NCI-H748 treated with DMSO at 0.1 percent for 48 hours (cell line): ENCODE measurements around the gene DPP10.
A peak's percentile ranks its signal among the peaks of the same experiment; 100 is the strongest.

Experiments
- DNase-seq: peaks from one replicate; lab custom pipeline; 2025; lab: John Stamatoyannopoulos, UW

Gene DPP10

DNA sequence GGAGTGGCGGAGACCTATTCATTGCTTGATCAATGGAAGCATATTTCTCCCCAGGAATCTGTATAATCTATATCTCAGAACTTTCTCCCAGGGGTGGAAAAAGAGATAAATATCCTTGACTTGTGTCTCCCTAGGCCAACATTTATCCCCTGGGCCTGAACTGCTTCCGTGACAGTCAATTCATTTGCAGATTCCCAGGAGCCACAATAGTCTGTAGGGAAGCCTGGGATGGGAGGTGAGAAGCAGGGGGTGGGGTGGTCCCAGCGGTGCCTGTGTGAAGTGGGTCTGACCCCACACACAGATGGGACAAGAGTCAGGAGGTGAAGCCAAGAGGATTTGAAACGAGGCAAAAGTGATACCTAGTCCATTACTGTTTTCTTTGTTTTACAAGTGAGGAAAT lies 166.8 kb downstream of the DPP10 start:
- no peak for DNase-seq

DNA sequence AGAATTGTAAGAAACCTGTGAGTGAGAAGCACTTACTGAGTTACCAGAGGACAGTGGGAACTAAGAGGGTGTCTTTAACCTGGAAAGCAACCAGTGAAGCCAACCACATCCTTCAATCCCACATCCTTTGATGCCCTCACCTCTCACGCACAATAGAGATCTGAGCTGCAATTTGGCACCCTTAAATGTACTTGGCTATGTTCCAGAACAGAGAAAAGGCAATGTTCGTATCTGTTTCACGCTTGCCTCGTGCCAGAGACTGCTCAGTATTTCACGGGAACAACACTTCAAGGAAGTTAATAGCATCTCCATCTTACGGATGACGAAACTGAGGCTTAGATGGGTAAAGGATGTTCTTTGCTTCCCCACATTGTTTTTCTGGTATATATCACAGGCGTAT lies 167.4 kb downstream of the DPP10 start:
- DNase-seq = peak; percentile 22

DNA sequence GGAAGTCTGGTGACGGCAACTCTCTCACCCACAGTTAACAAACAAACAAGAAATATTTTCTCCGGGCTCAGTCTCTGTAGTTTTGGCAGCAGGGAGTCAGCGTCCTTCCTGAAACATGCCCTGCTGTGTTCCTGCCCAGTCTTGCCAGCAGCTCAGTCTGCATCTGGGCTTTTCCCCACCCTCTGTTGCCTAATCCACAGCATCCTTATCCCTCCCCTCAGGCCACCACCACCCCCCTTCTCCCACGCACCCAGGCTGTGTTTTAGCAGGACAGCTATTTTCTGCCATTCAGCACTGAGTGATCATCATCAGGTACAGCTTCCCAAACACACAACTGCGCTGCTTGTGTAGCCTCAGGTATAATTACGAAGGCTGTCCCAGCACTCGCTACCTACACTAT lies 168.2 kb downstream of the DPP10 start:
- no peak for DNase-seq

DNA sequence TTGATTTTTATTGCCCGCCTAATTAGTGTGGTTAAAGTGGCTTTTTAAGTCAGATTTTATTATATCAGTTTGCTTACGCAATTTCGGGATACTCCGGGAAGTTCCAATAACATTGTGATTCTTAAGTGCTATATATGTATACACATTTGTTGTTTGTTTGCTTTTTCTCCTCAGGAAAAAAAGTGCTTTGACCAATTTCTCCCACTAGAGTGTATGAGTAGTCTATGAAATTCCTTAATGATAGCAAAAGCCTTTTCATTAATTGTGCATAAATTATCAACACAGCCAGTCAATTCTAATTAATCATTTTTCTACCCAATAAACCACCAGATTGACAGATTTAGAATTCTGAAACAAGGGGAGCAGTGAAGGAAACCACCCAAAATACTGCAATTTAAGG lies 172.2 kb downstream of the DPP10 start:
- DNase-seq = no peak

DNA sequence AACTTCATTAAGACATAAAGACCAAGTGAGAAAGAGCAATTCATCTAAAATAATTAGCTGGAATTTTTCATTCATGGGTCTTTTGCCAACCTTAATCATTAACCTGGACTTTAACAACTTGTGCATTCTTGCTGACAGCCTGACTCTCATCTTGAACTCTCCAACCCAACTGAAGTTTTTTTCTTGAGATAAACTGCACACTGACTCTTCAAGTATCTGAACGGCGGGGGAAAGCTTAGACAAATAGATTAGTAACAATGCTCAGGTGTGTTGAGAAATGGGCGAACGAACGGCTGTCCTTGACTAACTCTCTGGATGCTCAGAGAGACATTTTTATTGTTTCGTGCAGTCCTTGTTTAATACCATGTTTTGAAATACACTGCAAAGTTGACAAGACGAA lies 186.0 kb downstream of the DPP10 start:
- no peak for DNase-seq

DNA sequence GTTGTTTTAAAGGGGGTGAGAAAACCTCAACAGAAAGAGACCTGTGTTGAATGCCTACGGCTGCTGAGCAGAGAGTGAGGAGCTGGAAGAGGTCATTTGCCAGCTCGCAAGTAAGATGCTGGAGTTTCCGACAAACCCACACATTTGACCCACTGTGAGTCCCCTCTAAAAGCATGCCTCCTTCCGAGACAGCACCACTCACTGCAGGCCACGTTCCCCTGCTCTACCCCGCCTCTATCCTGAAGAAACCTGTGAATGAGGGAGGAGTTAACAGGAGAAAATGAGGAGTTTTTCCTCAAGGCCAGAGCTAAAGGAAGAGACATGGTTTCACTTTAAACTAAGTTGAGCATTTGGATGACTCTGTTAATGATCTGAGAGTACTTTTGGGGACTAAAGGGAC lies 188.7 kb downstream of the DPP10 start:
- DNase-seq = no peak

DNA sequence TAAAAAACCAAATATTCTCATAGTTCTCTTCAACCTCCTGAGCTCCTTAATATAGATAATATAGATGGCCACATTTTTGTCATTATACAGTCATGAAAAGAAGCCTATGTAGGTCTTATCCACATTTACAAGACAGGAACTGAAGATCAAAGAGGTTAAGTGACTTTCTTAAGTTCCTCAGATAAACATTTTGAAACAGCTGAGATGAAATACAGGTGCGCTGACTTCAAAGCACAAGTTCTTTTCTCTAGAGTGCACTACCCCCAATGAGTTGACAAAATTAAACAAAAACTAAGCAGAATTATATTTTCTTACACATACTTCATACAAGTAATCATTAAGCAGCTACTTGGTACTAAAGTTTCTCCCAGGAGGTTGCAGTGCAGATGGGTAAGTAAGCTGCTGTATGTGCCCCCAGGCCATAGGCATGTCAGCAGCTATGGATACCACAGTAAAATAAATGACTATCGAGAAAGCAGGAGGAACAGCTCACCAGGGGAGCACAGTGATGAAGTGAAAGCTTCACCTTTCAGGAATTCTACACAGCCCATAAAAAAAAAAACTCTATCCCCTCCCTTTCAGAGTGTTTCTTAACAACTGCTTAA lies 199.8 kb downstream of the DPP10 start:
- no peak for DNase-seq

DNA sequence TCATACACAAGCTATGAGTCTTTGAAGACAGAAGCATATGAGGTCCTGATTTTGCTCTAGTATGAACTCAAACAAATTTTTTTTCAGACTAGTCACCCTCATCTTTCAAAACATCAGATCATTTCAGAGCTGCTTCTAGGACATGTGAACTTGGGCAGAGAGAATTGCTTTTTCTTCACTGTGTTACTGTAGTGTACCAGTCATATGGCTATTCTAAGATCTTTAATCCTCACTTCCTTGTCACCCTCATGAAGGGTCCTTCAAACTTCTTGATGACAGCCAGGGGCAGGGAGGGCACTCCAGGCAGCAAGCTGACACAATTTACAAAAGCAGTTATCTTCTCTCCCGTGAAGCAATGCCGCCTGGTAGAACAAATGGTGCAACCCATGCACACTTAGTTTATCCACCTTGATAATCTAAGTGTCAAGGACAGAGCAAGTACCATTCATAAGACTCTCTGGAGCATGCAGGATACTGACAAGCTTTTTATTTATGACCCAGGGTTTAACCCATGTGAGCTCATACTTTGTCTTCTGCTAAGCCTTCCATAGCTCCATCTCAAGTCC lies 200.6 kb downstream of the DPP10 start:
- no peak for DNase-seq

DNA sequence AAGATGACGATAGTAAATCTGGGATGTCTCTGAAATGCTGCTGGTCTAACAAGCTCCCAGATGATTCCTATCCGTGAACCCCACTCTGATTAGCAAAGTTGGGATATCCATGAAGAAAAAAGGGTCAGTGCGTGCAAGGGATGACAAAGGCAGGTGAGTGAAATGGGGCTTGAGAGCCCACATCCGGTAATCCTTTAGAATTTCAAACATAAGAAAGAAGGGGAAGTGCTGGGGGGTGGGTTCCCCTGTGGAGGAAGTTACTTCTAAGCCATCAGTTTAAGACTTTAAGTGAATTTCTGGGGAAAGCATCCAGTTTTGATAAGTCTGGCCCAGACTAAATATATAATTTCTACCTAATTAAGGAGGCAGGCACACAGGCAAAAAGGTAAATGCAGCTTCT lies 209.5 kb downstream of the DPP10 start:
- no peak for DNase-seq

DNA sequence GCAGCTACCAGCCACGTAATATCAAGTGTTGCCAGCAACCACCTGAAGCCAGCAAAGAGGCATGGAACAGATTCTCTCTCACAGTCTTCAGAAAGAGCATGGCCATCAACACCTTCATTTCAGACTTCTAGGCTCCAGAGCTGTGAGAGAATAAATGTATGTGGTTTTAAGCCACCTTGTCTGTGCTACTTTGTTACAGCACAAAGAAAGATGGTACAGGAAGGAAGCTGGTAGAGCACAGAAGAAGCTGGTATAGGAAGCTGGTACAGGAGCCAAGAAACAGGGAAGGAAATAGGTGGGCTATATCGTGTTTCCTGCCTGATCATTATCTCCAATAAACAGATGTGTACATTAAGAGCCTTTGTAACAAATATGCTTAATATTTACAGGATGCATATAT lies 217.4 kb downstream of the DPP10 start:
- DNase-seq = no peak

DNA sequence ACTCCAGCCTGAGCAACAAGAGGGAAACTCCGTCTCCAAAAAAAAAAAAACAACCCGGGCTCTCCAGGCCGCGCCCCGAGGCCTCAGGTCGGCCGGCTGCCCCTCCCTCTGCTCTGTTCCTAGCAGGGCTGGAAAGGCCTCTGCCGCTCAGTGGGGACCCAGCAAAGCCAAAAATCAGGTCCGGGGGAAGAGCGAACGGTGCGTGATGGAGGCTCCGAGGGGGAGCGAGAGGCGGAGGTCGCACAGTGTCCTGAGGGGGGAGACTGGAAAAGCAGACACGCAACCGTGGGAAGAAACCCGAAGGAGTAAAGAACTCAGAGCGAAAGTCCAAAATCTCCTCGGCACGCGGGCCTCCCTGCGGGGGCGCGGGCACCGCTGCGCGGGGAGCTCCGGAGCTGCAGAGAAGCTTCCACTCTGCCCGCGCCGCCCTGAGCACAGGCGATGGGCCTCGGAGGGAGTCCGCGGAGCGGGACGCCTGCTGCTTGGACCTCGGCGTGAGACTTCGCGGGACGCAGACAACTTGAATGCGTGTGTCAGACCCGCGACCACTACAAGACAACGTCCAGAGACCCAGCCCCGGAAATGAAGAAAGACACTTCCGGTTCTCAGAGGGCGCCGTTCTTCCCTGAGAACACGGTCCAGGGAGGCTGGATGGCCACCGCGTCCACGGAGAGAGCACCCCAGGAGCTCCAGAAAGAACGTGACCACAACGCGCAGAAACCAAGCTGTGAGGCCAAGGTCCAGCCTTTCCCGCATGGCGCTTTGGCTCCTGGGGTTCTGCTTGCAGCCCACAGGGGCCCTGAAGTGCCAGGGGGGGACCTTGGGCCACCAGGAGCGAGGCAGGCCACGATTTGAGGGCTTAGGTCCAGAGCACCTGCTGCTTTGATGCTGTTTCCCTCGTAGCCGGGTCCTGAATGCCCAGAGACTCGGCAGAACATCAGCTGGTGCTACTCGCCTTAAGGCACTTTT lies 219.8 kb downstream of the DPP10 start:
- DNase-seq = no peak

DNA sequence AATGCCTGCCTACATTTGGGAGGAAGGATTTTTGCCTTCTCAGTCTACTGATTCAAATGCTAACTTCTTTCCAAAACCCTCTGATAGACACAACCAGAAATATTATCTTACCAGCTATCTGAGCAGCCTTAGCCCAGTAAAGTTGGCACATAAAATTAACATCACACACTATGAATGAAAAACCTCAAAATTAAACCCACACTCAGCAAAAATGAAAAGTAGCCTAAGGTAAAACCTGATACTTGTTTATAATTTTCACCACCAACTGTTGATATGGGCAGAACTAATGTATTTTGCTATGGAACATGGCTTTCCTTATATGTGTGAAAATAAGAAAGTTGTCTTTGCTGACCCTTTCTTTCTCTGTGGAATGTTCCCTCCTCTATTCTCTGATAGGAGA lies 226.0 kb downstream of the DPP10 start:
- no peak for DNase-seq

DNA sequence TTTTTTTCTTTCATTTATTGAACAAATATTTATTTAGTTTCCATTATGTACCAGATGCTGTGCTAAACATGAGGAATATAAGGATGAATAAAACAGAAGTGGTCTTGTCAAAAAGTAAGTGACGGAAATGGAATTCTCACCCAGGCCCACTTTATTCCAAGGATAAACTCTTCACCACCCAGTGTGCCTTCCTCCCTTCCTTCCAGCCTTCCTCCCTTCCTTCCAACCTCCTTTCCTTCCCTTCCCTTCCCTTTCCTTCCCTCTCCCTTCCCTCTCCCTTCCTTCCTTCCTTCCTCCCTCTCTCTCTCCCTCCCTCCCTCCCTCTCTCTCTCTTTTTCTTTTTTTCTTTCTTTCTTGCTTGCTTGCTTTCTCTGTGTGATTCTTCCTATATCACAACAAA lies 240.8 kb downstream of the DPP10 start:
- DNase-seq = no peak

DNA sequence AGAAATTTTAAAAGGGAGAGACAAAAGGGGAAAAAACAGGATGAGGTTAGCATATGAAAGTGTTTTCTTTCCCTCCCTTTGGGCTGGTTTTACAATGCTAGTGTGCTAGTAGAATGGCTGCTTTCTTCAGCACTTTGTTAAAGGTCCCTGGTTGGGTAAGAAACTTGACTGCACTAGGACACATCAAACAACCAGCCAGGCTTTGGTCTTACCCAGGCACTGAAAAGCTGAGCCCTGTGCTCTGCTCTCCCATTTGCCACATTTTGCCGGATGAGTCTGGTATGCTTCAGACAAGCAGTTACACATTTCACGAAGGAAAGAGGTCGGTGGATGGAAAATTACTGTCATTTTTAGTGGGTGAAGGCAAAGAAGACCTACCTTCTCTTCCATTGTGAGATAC lies 242.0 kb downstream of the DPP10 start:
- DNase-seq = no peak

DNA sequence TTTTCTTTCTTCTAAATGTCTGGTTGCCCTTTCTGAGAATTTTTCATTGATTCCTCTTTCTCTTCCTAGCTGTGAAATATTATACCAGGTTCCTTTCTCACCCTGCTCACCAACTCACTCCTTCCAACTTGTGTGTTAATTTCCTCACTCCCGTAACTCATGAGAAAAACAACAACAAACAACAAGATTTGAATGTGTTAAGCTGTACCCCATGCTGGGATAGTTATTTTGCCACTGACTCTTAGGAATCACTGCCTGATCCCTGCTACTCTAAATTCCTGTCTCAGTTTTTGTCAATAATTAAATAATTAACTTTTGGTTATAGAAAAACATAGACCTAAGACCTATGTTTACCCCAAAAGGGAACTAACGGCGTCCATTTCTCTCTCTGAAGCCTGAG lies 242.7 kb downstream of the DPP10 start:
- no peak for DNase-seq

DNA sequence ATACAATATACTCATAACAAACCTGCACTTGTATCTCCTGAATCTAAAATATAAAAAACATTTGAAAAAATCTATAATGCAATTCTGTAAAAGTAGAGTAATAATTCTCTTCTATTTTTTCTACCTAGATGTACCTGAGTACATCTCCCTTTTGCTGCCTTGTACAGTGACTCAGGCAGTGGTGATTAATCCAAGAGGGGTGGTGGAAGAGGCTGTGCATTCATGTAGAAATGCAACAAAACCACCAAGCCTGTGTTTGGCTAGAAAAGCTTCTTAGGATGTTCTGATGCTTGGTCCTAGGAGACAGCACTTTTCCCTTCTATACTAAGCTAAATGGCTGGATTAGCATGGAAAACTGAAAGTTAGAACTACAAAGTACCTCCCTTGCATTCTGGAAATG lies 245.8 kb downstream of the DPP10 start:
- DNase-seq = no peak

DNA sequence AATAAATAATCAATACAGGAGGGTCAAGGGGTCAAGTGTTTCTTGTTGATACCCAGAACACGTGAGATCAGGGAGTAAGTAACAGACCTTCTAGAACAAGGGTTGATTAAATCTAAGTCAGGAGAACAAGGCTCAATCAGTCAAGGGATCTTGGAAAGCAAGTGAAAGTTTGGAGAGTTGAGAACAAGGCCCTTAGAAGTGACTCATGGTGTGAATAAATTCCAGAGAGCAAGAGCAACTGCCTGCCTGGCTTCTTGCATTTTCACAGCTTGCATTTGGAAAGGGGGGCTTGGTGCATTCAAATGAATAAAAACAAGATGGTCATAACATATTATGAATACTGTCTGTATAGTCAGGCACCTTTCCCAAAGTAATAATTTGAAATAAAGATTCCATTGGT lies 256.1 kb downstream of the DPP10 start:
- DNase-seq = no peak

DNA sequence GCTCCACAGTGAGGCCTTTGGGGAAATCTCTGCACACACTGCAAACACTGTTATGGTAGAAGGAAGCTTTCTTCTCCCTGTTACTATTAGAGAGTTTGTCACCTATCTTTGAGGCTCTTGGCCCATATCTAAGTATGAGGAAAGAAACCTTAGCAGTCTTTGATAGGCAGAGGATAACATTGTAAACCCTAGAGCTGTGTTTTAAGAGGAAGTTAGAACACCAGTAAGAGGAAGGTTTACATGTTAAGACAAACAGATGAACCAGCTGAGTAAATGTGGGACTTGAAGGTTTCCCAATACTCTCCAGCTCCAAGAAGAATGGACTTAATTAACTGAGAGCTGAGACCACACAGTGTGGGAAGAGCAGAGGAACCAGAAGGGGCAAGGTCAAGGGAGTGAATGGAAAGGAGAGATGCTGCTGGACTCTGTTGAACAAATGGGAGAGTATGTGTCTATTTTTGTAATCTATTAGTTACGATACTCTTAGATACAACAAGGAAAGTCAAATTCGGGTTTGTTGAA lies 257.0 kb downstream of the DPP10 start:
- DNase-seq = no peak

DNA sequence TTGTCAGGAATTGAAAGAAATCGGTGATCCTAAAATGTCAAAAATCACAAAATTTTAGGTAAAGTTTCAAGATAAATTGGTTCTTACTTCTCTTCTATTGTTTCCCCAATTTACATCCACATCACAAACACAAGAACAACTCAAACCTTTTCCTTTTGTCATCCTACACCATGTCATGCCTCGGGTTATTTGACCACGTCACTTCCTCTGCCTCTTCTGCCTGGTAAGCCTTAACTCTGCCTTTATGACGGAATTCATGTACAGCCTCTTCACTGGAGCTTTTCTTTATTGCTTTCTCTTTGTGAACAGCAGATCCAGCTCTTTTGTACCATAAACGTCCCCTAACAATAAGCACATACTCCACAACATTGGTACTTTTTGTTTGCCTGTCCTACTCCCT lies 258.0 kb downstream of the DPP10 start:
- no peak for DNase-seq

DNA sequence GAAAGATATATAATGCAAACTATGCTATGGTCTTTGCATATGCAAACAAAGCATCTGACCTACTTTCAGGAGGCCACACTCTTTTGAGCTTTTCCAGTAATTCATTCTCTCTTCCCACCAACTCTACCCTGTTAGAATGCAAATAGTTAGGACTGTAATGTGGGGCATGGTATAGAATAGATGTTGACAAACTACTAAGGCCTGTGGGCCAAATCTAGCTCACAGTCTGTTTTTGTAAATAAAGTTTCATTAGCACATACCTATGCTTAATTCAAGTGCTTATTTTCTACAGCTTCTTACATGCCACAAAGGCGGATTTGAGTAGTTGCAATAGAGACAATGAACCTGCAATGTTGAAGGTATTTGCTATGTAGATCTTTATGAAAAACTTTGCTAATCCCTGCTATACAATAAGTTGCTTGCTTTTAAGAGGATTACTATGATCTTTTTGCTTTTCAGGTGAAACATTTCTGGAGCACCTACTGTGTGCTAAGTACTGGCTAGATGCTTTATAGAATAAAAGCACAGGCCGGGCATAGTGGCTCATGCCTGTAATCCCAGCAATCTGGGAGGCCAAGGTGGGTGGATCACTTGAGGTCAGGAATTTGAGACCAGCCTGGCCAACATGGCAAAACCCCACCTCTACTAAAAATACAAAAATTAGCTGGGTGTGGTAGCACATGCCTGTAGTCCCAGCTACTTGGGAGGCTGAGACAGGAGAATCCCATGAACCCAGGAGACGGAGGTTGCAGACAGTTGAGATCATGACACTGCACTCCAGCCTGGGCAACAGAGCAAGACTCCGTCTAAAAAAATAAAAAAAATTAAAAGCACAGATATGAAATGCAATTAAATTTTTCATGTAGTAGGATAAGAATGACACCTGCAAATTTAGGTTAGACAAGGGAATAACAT lies 267.8 kb downstream of the DPP10 start:
- no peak for DNase-seq

DNA sequence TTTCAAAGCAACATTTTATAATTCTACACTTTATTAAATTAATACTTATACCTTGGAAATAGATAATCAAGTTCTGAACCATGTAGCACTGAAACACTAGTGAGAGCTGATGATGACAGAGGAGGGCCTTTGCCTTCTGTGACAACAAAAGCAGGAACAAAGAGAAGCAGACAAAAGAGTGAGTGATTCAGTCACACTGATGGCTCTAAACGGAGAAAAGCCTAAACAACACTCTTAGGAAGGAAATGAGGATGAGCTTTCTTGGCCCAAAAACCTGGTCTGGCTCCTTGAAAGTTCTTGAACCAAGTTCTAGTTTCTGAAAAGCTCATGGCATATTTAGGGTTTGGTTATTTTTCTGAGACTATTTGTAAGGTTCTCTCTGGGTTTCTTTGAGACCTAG lies 271.9 kb downstream of the DPP10 start:
- DNase-seq = peak; percentile 1

DNA sequence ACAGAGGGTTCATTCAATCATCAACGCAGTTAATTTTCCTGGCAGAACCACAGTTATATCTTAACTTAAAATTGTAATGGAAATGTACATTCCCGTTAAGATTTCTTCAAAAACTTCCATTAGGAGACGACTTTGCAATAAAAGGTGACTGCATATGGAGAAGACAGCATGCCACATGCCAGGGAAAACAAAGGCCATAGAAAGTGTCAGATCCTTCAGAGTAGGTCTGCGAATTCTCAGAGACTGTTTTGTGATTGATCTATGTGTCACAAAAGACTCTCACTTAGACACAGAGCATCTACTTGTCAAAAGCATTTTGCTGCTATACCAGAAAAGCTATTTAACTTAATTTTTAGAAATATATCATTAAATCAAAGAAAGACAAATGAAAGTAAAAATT lies 274.6 kb downstream of the DPP10 start:
- DNase-seq = no peak
